Smooth muscle cell (in vitro differentiated cells): Measurements from ENCODE around the gene FAT4. TPM values are rescaled to one million over a fixed set of nuclear protein-coding genes. Genes with fewer than 3 reads are reported as not detected.

Experiments
- DNase-seq: peaks from one replicate; lab custom pipeline; 2025; ENCODE audit not compliant: unreplicated experiment; lab: John Stamatoyannopoulos, UW
- H2AFZ ChIP-seq: fragments of 200-600 bp; sonication (generic); 2 replicates; pipeline ENCODE4 v1.6.0; 2016; ENCODE audit warnings: antibody characterized with exemption, low read depth, mild to moderate bottlenecking
- H3F3A ChIP-seq: fragments of 200-600 bp; sonication (generic); 2 replicates; pipeline ENCODE4 v1.6.0; 2017; ENCODE audit warnings: antibody characterized with exemption, low read depth
- H3K27ac ChIP-seq: fragments of 200-600 bp; sonication (generic); 2 replicates; pipeline ENCODE4 v1.5.1; 2016; ENCODE audit warnings: low read depth, mild to moderate bottlenecking
- H3K27me3 ChIP-seq: fragments of 200-600 bp; sonication (generic); 2 replicates; pipeline ENCODE4 v1.6.1; 2016; ENCODE audit warnings: low read depth, mild to moderate bottlenecking
- H3K36me3 ChIP-seq: fragments of 200-600 bp; sonication (generic); 2 replicates; pipeline ENCODE4 v1.5.1; 2016; ENCODE audit warnings: low read depth
- H3K4me1 ChIP-seq: fragments of 200-600 bp; sonication (generic); 2 replicates; pipeline ENCODE4 v1.5.1; 2016; ENCODE audit warnings: low read depth
- H3K4me2 ChIP-seq: fragments of 200-600 bp; sonication (generic); 2 replicates; pipeline ENCODE4 v1.6.0; 2016; ENCODE audit warnings: mild to moderate bottlenecking
- H3K4me3 ChIP-seq: fragments of 200-600 bp; sonication (generic); 2 replicates; pipeline ENCODE4 v1.5.1; 2016; ENCODE audit warnings: mild to moderate bottlenecking
- H3K79me2 ChIP-seq: fragments of 200-600 bp; sonication (generic); 2 replicates; pipeline ENCODE4 v1.6.0; 2016; ENCODE audit warnings: low read depth, mild to moderate bottlenecking
- H3K9ac ChIP-seq: fragments of 200-600 bp; sonication (generic); 2 replicates; pipeline ENCODE4 v1.6.0; 2016; ENCODE audit warnings: low read depth
- H3K9me3 ChIP-seq: fragments of 200-600 bp; sonication (generic); replicated peaks from 2 replicates; pipeline ENCODE4 v1.5.1; 2016; ENCODE audit warnings: low read depth
- H4K20me1 ChIP-seq: fragments of 200-600 bp; sonication (generic); 2 replicates; pipeline ENCODE4 v1.6.0; 2016; ENCODE audit warnings: low read depth
- CTCF ChIP-seq: fragments of 200-600 bp; sonication (generic); IDR thresholded peaks from 2 replicates; pipeline ENCODE4 v1.5.1; 2017; ENCODE audit warnings: borderline replicate concordance, mild to moderate bottlenecking, antibody characterized with exemption; ENCODE audit not compliant: insufficient read depth, poor library complexity, severe bottlenecking
- WGBS: methylation state at CpG from one replicate; pipeline ENCODE4 v1.1.7; 2016; ENCODE audit warnings: low lambda C conversion rate; 5-methylcytosine and 5-hydroxymethylcytosine counted together
- polyA plus RNA-seq: library from polyadenylated mRNA; unstranded; fragments of >200 nt; fragmentation: Nextera tagmentation; extraction: Ambion mirVana; gene quantifications from 2 replicates; pipeline ENCODE4 v1.2.1, GENCODE V29; 2016
- total RNA-seq: library from RNA; depleted of rRNA; stranded (reverse); fragments of >200 nt; gene quantifications from 2 replicates; pipeline ENCODE4 v1.2.3, GENCODE V29; 2014

The FAT4 gene
- total and polyA plus RNA-seq, 2 experiments from 2014 or later: 1.5 to 18.3 TPM

DNA sequence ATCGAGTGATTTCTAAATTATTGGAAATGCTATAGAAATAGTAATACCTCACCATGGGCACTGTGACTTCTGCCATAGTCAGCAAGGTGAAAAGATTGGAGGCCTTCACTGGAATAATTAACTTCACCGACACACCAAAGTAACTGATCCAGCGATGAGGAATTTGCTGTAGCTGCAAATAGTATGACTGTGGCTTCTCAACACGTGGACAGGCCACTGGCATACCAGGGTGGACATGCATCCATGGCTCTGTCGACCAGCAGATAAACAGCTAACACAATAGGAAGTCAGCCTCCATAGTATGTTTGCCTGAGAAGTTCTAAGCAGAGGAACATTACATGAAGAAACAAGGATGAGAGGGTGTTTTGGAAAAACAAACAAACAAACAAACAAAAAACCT, 10.9 kb upstream of the FAT4 start:
- H3K36me3 ChIP-seq: no peaks in the 10 kb centered on the region
- TF ChIP-seq CTCF: no peak
- no peak overlapping the region for H3K4me3 ChIP-seq
- 54% methylated on average over 5 of the region's 5 CpGs for WGBS
- peaks cover 8% of the 10 kb centered on the region for H3K4me1 ChIP-seq
- no peak overlapping the region for H3K9ac ChIP-seq
- no peak overlapping the region for H2AFZ ChIP-seq
- no peaks in the 10 kb centered on the region for H3F3A ChIP-seq
- peak overlapping the region; percentile 62 for H3K27ac ChIP-seq
- H4K20me1 ChIP-seq: no peaks in the 10 kb centered on the region
- no peaks in the 10 kb centered on the region for H3K79me2 ChIP-seq
- H3K27me3 ChIP-seq: no peaks in the 10 kb centered on the region
- peak overlapping the region; percentile 62 for H3K4me2 ChIP-seq
- DNase-seq: no peak
- H3K9me3 ChIP-seq: no peaks in the 10 kb centered on the region

GRCh38 chr4:125306112-125306511, 8.6 kb upstream of the FAT4 start:
- Histone ChIP-seq H3K9ac (no peak overlapping the region), H3K79me2 (no peaks in the 10 kb centered on the region), H3K4me1 (peaks cover 8% of the 10 kb centered on the region), H2AFZ (no peak overlapping the region), H3K4me3 (no peak overlapping the region), H3K27ac (no peak overlapping the region), H3K36me3 (no peaks in the 10 kb centered on the region), H3F3A (no peaks in the 10 kb centered on the region), H3K27me3 (no peaks in the 10 kb centered on the region), H3K4me2 (no peak overlapping the region), H4K20me1 (no peaks in the 10 kb centered on the region), H3K9me3 (no peaks in the 10 kb centered on the region)
- DNase-seq: no peak
- no peak for TF ChIP-seq CTCF
- 91% methylated on average over 1 of the region's 1 CpG for WGBS

DNA sequence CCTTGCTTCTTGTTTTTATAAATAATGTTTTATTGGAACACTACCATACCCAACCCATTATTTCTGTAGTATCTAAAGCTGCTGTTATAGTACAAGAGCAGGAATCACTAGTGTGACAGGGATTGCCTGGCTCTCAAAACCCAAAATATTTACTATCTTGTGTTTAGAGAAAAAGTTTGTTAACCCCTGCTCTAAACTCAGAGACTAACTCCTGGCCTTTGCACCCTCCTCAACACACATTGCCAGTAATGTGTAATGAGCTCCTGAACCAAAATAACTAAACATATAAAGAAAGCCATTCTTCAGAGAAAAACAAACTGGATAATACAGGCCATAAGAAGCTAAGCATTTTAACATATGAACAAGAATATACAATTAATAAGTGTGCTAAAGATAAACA, 8.2 kb upstream of the FAT4 start:
- Histone ChIP-seq H3F3A (no peaks in the 10 kb centered on the region), H3K4me2 (no peak overlapping the region), H2AFZ (no peak overlapping the region), H3K36me3 (no peaks in the 10 kb centered on the region), H3K9ac (no peak overlapping the region), H3K27ac (no peak overlapping the region), H3K9me3 (no peaks in the 10 kb centered on the region), H3K27me3 (no peaks in the 10 kb centered on the region), H3K4me1 (peaks cover 8% of the 10 kb centered on the region), H4K20me1 (no peaks in the 10 kb centered on the region), H3K79me2 (no peaks in the 10 kb centered on the region), H3K4me3 (no peak overlapping the region)
- DNase-seq: no peak
- TF ChIP-seq CTCF: no peak

- Histone ChIP-seq H3F3A (peaks cover 6% of the 10 kb centered on the region), H3K4me3 (no peak overlapping the region), H3K27me3 (no peaks in the 10 kb centered on the region), H2AFZ (no peak overlapping the region), H4K20me1 (no peaks in the 10 kb centered on the region), H3K79me2 (no peaks in the 10 kb centered on the region), H3K4me2 (no peak overlapping the region), H3K27ac (no peak overlapping the region), H3K36me3 (no peaks in the 10 kb centered on the region), H3K9me3 (no peaks in the 10 kb centered on the region), H3K4me1 (peaks cover 7% of the 10 kb centered on the region), H3K9ac (no peak overlapping the region)
- no peak for DNase-seq
- WGBS: 88% methylated on average over 2 of the region's 2 CpGs
- TF ChIP-seq CTCF: no peak
Measured at GRCh38 chr4:125311503-125311902, 3.3 kb upstream of the FAT4 start.
